H9 (cell line): Measurements from ENCODE around the gene PARD3. TPM values are rescaled to one million over a fixed set of nuclear protein-coding genes. Genes with fewer than 3 reads are reported as not detected.

Experiments used
- DNase-seq: peaks from one replicate; pipeline ENCODE4 v3.0.0-alpha.2; 2017
- H2AFZ ChIP-seq: one replicate; pipeline ENCODE4 v1.6.1; 2013; ENCODE audit warnings: mild to moderate bottlenecking, low read length, control low read depth, moderate library complexity
- H2AK5ac ChIP-seq: 2 replicates; pipeline ENCODE4 v1.6.1; 2013; ENCODE audit warnings: low read length, control low read depth, mixed read lengths; ENCODE audit not compliant: insufficient read length
- H2BK120ac ChIP-seq: one replicate; pipeline ENCODE4 v1.6.1; 2013; ENCODE audit warnings: low read depth, mild to moderate bottlenecking, low read length, control low read depth, inconsistent platforms; ENCODE audit not compliant: poor library complexity, severe bottlenecking
- H2BK12ac ChIP-seq: 2 replicates; pipeline ENCODE4 v1.6.1; 2013; ENCODE audit warnings: low read length, control low read depth, mixed read lengths, low read depth; ENCODE audit not compliant: insufficient read length
- H2BK15ac ChIP-seq: 2 replicates; pipeline ENCODE4 v1.6.1; 2013; ENCODE audit warnings: low read depth, low read length, control low read depth
- H2BK20ac ChIP-seq: one replicate; pipeline ENCODE4 v1.6.1; 2013; ENCODE audit warnings: low read depth, mild to moderate bottlenecking, low read length, control low read depth, inconsistent platforms; ENCODE audit not compliant: poor library complexity, severe bottlenecking
- H2BK5ac ChIP-seq: 2 replicates; pipeline ENCODE4 v1.6.1; 2013; ENCODE audit warnings: low read length, control low read depth, mixed read lengths; ENCODE audit not compliant: insufficient read length
- H3K14ac ChIP-seq: 2 replicates; pipeline ENCODE4 v1.6.1; 2013; ENCODE audit warnings: low read length, control low read depth; ENCODE audit not compliant: insufficient read depth
- H3K18ac ChIP-seq: 2 replicates; pipeline ENCODE4 v1.6.1; 2013; ENCODE audit warnings: low read depth, mild to moderate bottlenecking, mixed read lengths, low read length, control low read depth; ENCODE audit not compliant: insufficient read length
- H3K23ac ChIP-seq: 2 replicates; pipeline ENCODE4 v1.6.1; 2013; ENCODE audit warnings: low read length, control low read depth, mixed read lengths, low read depth; ENCODE audit not compliant: insufficient read length
- H3K23me2 ChIP-seq: 2 replicates; pipeline ENCODE4 v1.6.1; 2013; ENCODE audit warnings: low read depth, mild to moderate bottlenecking, mixed read lengths, low read length, control low read depth; ENCODE audit not compliant: insufficient read length, poor library complexity, severe bottlenecking
- H3K27ac ChIP-seq: 2 replicates; pipeline ENCODE4 v1.5.1; 2013; ENCODE audit warnings: low read length, control low read depth, mixed read lengths, low read depth; ENCODE audit not compliant: insufficient read length
- H3K27me3 ChIP-seq: 2 replicates; pipeline ENCODE4 v1.6.1; 2013; ENCODE audit warnings: low read length, control low read depth, inconsistent platforms; ENCODE audit not compliant: insufficient read depth
- H3K4ac ChIP-seq: 2 replicates; pipeline ENCODE4 v1.6.1; 2013; ENCODE audit warnings: low read depth, mild to moderate bottlenecking, control low read depth, inconsistent platforms, low read length, moderate library complexity
- H3K4me1 ChIP-seq: 2 replicates; pipeline ENCODE4 v1.6.1; 2013; ENCODE audit warnings: low read length, control low read depth, inconsistent platforms; ENCODE audit not compliant: insufficient read depth
- H3K4me2 ChIP-seq: 2 replicates; pipeline ENCODE4 v1.6.1; 2013; ENCODE audit warnings: low read length, control low read depth, mixed read lengths; ENCODE audit not compliant: insufficient read length, insufficient read depth
- H3K56ac ChIP-seq: 2 replicates; pipeline ENCODE4 v1.6.1; 2013; ENCODE audit warnings: low read depth, mild to moderate bottlenecking, mixed read lengths, low read length, control low read depth; ENCODE audit not compliant: insufficient read length
- H3K79me1 ChIP-seq: 2 replicates; pipeline ENCODE4 v1.6.1; 2013; ENCODE audit warnings: low read depth, mild to moderate bottlenecking, moderate library complexity, low read length, control low read depth, inconsistent platforms; ENCODE audit not compliant: insufficient read depth, poor library complexity, severe bottlenecking
- H3K79me2 ChIP-seq: 2 replicates; pipeline ENCODE4 v1.6.1; 2013; ENCODE audit warnings: low read length, control low read depth, inconsistent platforms; ENCODE audit not compliant: insufficient read depth
- H3K9ac ChIP-seq: 2 replicates; pipeline ENCODE4 v1.6.1; 2013; ENCODE audit warnings: low read length, control low read depth, mixed read lengths; ENCODE audit not compliant: insufficient read length; ENCODE audit errors: extremely low read depth
- H3K9me3 ChIP-seq: one replicate; pipeline ENCODE4 v1.6.1; 2013; ENCODE audit warnings: low read depth, low read length, inconsistent platforms; ENCODE audit not compliant: control insufficient read depth
- H3T11ph ChIP-seq: one replicate; pipeline ENCODE4 v1.6.1; 2013; ENCODE audit warnings: mild to moderate bottlenecking, low read length, control low read depth, inconsistent platforms
- H4K20me1 ChIP-seq: one replicate; pipeline ENCODE4 v1.6.1; 2013; ENCODE audit not compliant: control insufficient read depth, insufficient read length, insufficient read depth
- H4K5ac ChIP-seq: 2 replicates; pipeline ENCODE4 v1.6.1; 2013; ENCODE audit warnings: low read depth, mild to moderate bottlenecking, mixed read lengths, low read length, control low read depth; ENCODE audit not compliant: insufficient read length
- H4K8ac ChIP-seq: replicated peaks from 2 replicates; pipeline ENCODE4 v1.6.1; 2013; ENCODE audit warnings: low read length, control low read depth, mixed read lengths, low read depth; ENCODE audit not compliant: insufficient read length
- H4K91ac ChIP-seq: 2 replicates; pipeline ENCODE4 v1.6.1; 2013; ENCODE audit warnings: low read depth, mild to moderate bottlenecking, moderate library complexity, mixed read lengths, low read length, control low read depth; ENCODE audit not compliant: insufficient read length
- H3K27ac Mint-ChIP-seq, 3 experiments: 2 replicates in 2 of 3; 3 replicates in 1 of 3; pipeline ENCODE4 v1.8.0; 2020 to 2021; ENCODE audit warnings: mixed read lengths in 3 of 3, mild to moderate bottlenecking in 1 of 3, moderate library complexity in 1 of 3
- H3K27me3 Mint-ChIP-seq: 2 replicates; pipeline ENCODE4 v1.8.0; 2021; ENCODE audit warnings: low read depth, mild to moderate bottlenecking, moderate library complexity, mixed read lengths
- H3K36me3 Mint-ChIP-seq, 3 experiments: 2 replicates in 2 of 3; 3 replicates in 1 of 3; pipeline ENCODE4 v1.8.0; 2020 to 2021; ENCODE audit warnings: low read depth in 3 of 3, mixed read lengths in 3 of 3; ENCODE audit not compliant: insufficient read depth in 1 of 3
- H3K4me1 Mint-ChIP-seq, 2 experiments: 2 replicates each; pipeline ENCODE4 v1.8.0; 2020; ENCODE audit warnings: mixed read lengths in 2 of 2
- H3K4me3 Mint-ChIP-seq, 2 experiments: 2 replicates in 1 of 2; 3 replicates in 1 of 2; pipeline ENCODE4 v1.8.0; 2020 to 2021; ENCODE audit warnings: mild to moderate bottlenecking in 2 of 2, mixed read lengths in 2 of 2, moderate library complexity in 1 of 2
- H3K9me3 Mint-ChIP-seq, 2 experiments: 2 replicates in 1 of 2; 3 replicates in 1 of 2; pipeline ENCODE4 v1.8.0; 2020; ENCODE audit warnings: mild to moderate bottlenecking in 2 of 2, mixed read lengths in 2 of 2, moderate library complexity in 1 of 2
- CTCF ChIP-seq: fragments of 200-600 bp; sonication (generic); conservative IDR thresholded peaks from 3 replicates; pipeline ENCODE4 v1.8.0; 2021; ENCODE audit warnings: antibody characterized with exemption, mild to moderate bottlenecking
- WGBS: extraction: QIAGEN DNeasy Blood & Tissue Kit; methylation state at CpG from one replicate; pipeline ENCODE4 v1.1.7; 2013; ENCODE audit warnings: missing lambda C conversion rate, low lambda C conversion rate, mixed read lengths; ENCODE audit not compliant: insufficient read length; ENCODE audit errors: extremely low coverage; 5-methylcytosine and 5-hydroxymethylcytosine counted together
- total RNA-seq: library from RNA; stranded (reverse); gene quantifications from 2 replicates; pipeline ENCODE4 v1.2.1, GENCODE V29; 2021

The PARD3 gene
- total RNA-seq, 1 experiment from 2014 or later: 44.7 TPM

- Histone ChIP-seq H3K4me2 (no peak overlapping the region), H4K91ac (no peak overlapping the region), H2BK12ac (no peak overlapping the region), H3K27me3 (no peaks in the 10 kb centered on the region), H3K9ac (no peak overlapping the region), H3K79me2 (no peaks in the 10 kb centered on the region), H2AFZ (no peak overlapping the region), H2BK20ac (no peak overlapping the region), H2BK120ac (no peak overlapping the region), H4K20me1 (no peaks in the 10 kb centered on the region), H2AK5ac (no peak overlapping the region), H3K18ac (no peak overlapping the region), H3K14ac (no peak overlapping the region), H2BK5ac (no peak overlapping the region), H4K5ac (no peak overlapping the region), H3K9me3 (no peaks in the 10 kb centered on the region), H4K8ac (no peak overlapping the region), H3K23ac (no peak overlapping the region), H3K79me1 (no peaks in the 10 kb centered on the region), H3K4ac (no peak overlapping the region), H2BK15ac (no peak overlapping the region), H3K4me1 (no peaks in the 10 kb centered on the region), H3K56ac (no peak overlapping the region), H3K23me2 (no peaks in the 10 kb centered on the region), H3T11ph (no peak overlapping the region), H3K27ac (no peak overlapping the region)
- H3K27me3 Mint-ChIP-seq: no peaks in the 10 kb centered on the region
- no peak overlapping the region for H3K4me3 Mint-ChIP-seq
- no peaks in the 10 kb centered on the region for H3K9me3 Mint-ChIP-seq
- no CpG with 5 or more reads among the region's 10 CpGs for WGBS
- no peak for TF ChIP-seq CTCF
- 0 out of 7 replicates have a peak overlapping the region, but pooled peaks of 1 of the 3 experiments have one; percentile 4 for H3K27ac Mint-ChIP-seq
- H3K4me1 Mint-ChIP-seq: peaks cover 13 to 14% of the 10 kb centered on the region in 2 experiments
- DNase-seq: no peak
- H3K36me3 Mint-ChIP-seq: peaks cover 7 to 15% (median 7%) of the 10 kb centered on the region in 3 experiments; a peak in 5 of 7 replicates
Observed at GRCh38 chr10:34382626-34383025, 432.5 kb downstream of the PARD3 start.
